ENCODE measurements around the gene TTC8. TPM values are rescaled to one million over a fixed set of nuclear protein-coding genes. Genes with fewer than 3 reads are reported as not detected.

Gene TTC8
- total RNA-seq, 1 experiment from 2014 or later: 12.4 TPM

GRCh38 chr14:88831284-88831683 is 6.8 kb downstream of the TTC8 start:
- Histone ChIP-seq H3K4me3 (ENCODE audit: low read depth in 2 of 2, low read length in 2 of 2) (no peak overlapping the region), H3K27me3 (ENCODE audit: control insufficient read depth, insufficient read depth, low read length) (no peaks in the 10 kb centered on the region), H3K4me1 (ENCODE audit: control insufficient read depth, insufficient read depth, low read length) (no peaks in the 10 kb centered on the region), H3K9me3 (ENCODE audit: control insufficient read depth, insufficient read depth, low read depth, low read length) (no peaks in the 10 kb centered on the region), H3K27ac (ENCODE audit: low read length) (no peak overlapping the region), H3K36me3 (ENCODE audit: control insufficient read depth, insufficient read depth, low read length) (no peaks in the 10 kb centered on the region)
- POLR2A ChIA-PET: no interaction called here
- DNase-seq (ENCODE audit: low read depth, low spot score): no peak
- CTCF ChIA-PET: no interaction called here
- TF ChIP-seq CTCF (IDR thresholded peaks at IDR 0.05) (no peak), POLR2AphosphoS5 (IDR thresholded peaks at IDR 0.05; ENCODE audit: low read depth, low read length) (no peak), REST (IDR thresholded peaks at IDR 0.05; ENCODE audit: insufficient read depth in 1 of 2, low read depth in 2 of 2, low read length in 1 of 2) (no peak), SIN3A (IDR thresholded peaks at IDR 0.05; ENCODE audit: borderline replicate concordance, insufficient read depth, low read depth, low read length) (no peak), TCF7L2 (IDR thresholded peaks at IDR 0.05; ENCODE audit: low read depth, low read length) (no peak)
- no TSS peak for BruUV-seq (replicated peaks)
- intact Hi-C loops (cut with micrococcal nuclease; ENCODE audit: unreplicated experiment) (no loop called here), in situ Hi-C loops (cut with HindIII; ENCODE audit: low pct_unique_long_range_greater_than_20kb, low sequenced_read_pairs) (no loop called here)
- ATAC-seq: no peak

- H3K4me3 ChIP-seq (ENCODE audit: low read depth in 2 of 2, low read length in 2 of 2): no peak overlapping the region
- ATAC-seq (no peak), DNase-seq (ENCODE audit: low read depth, low spot score) (no peak)
- in situ Hi-C loops (cut with HindIII; ENCODE audit: low pct_unique_long_range_greater_than_20kb, low sequenced_read_pairs) (no loop called here), intact Hi-C loops (cut with micrococcal nuclease; ENCODE audit: unreplicated experiment) (no loop called here)
- no peaks in the 10 kb centered on the region for H3K9me3 ChIP-seq (ENCODE audit: control insufficient read depth, insufficient read depth, low read depth, low read length)
- POLR2A ChIA-PET: no interaction called here
- no peak overlapping the region for H3K27ac ChIP-seq (ENCODE audit: low read length)
- TF ChIP-seq POLR2AphosphoS5 (IDR thresholded peaks at IDR 0.05; ENCODE audit: low read depth, low read length) (no peak), SIN3A (IDR thresholded peaks at IDR 0.05; ENCODE audit: borderline replicate concordance, insufficient read depth, low read depth, low read length) (no peak), CTCF (IDR thresholded peaks at IDR 0.05) (no peak), REST (IDR thresholded peaks at IDR 0.05; ENCODE audit: insufficient read depth in 1 of 2, low read depth in 2 of 2, low read length in 1 of 2) (no peak), TCF7L2 (IDR thresholded peaks at IDR 0.05; ENCODE audit: low read depth, low read length) (no peak)
- no peaks in the 10 kb centered on the region for H3K36me3 ChIP-seq (ENCODE audit: control insufficient read depth, insufficient read depth, low read length)
- BruUV-seq (replicated peaks): no TSS peak
- H3K4me1 ChIP-seq (ENCODE audit: control insufficient read depth, insufficient read depth, low read length): no peaks in the 10 kb centered on the region
- H3K27me3 ChIP-seq (ENCODE audit: control insufficient read depth, insufficient read depth, low read length): no peaks in the 10 kb centered on the region
- CTCF ChIA-PET: no interaction called here
Measured at GRCh38 chr14:88834883-88835431, 10.5 kb downstream of the TTC8 start.
